Neural progenitor cell (in vitro differentiated cells): Measurements from ENCODE around the gene MOCOS.

Experiments
- CTCF ChIP-seq: fragments of 200-600 bp; sonication (generic); IDR thresholded peaks from 2 replicates; pipeline ENCODE4 v1.5.1; 2017; ENCODE audit warnings: antibody characterized with exemption, mild to moderate bottlenecking
- EZH2 ChIP-seq: fragments of 200-600 bp; sonication (generic); IDR thresholded peaks from 2 replicates; pipeline ENCODE4 v1.6.1; 2017; ENCODE audit warnings: antibody characterized with exemption, mild to moderate bottlenecking, moderate library complexity

- no peak for TF ChIP-seq CTCF
- TF ChIP-seq EZH2, result no peak
These were observed 13.1 kb downstream of the MOCOS start for GRCh38 chr18:36200354-36200771.
